ENCODE data around the gene ALKBH5.

ALKBH5 gene

GRCh38 chr17:18218756-18219415, 35.3 kb downstream of the ALKBH5 start:
- no peak for DNase-seq (ENCODE audit: low read depth, low spot score)

DNA sequence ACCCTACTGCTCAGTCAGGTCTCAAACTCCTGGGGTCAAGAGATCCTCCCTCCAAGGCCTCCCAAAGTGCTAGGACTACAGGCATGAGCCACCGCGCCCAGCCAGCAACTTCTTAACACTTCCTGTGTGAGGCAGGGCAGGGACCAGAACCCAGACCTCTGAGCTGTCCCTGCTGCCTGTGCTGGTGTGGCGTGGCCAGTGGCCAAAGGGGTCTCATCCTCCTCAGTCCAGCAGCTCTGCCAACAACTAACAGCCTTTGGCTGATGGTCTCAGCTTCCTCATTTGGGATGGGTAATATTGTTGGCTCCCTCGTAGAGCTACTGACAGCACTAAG, 40.4 kb downstream of the ALKBH5 start:
- no peak for DNase-seq (ENCODE audit: low read depth, low spot score)

GRCh38 chr17:18224387-18225120, 40.9 kb downstream of the ALKBH5 start:
- peak; percentile 94 for DNase-seq (ENCODE audit: low read depth, low spot score)

DNA sequence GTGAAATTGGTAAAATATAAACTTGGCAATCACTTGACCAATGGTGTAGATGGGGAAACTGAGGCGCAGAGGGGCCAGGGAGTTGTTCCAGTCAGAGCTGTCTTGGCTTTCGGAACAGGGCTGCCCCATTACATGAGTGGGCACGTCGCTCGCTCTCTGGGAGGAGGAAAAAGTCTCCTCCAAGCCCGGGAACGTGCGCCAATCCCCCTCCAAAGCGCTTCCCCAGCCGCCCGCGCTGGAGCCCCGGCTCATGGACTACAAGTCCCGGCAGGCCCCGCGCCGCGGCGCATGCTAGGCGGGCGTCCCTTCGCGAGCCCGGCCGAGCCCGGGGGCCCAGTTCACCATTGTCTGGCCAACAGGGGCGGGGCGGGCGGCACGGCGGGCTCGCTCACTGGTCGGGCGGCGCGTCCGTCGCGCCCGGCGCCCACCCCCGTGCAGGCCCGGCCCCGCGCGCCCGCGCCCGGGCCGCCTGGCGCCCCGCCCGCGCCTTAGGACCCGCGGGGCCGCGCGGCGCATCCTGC, 41.6 kb downstream of the ALKBH5 start, which contains the start of gene LLGL1:
Gene LLGL1, plus strand, starts transcription at position 515 of the 521 bp plus-strand sequence. CDS start 48 bp downstream, outside the sequence.
- no peak for DNase-seq (ENCODE audit: low read depth, low spot score)

GRCh38 chr17:18225642-18226283, 42.1 kb downstream of the ALKBH5 start:
- DNase-seq (ENCODE audit: low read depth, low spot score), result no peak

DNA sequence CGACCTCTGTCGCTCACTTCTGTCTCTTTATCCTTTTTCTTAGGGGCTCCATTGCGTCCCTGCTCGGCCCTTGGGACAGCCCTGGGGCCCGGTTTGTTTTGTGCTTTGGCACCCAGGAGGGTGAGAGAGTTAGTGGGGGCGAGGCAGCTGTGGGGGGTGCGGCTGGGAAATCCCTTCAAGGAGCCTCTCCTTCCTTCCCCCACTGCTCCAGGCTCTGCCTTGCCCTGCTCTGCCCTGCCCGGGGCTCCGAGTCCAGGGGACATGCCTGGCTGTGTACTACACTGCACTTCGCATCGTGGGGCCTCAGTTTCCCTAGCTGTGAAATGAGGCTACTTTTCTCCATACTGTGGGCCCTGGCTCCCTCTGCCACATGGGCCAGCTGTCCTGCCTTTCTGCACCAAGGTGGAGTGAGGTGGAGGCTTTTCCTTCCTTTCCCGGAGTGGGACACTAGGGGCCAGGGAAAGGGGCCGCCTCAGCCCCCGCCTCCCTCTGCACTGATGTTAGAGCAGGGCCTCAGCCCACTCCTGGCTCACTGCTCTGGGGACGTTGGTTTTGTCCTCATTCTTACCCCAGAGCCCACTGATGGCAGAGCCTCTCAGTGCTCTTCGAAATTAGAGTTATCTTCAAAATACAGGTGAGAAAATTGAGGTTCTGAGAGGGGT, 42.8 kb downstream of the ALKBH5 start:
- DNase-seq (ENCODE audit: low read depth, low spot score), result no peak

- no peak for DNase-seq (ENCODE audit: low read depth, low spot score)
Measured at GRCh38 chr17:18227635-18228034, 44.0 kb downstream of the ALKBH5 start.

- no peak for DNase-seq (ENCODE audit: low read depth, low spot score)
Measured at GRCh38 chr17:18228176-18228682, 44.6 kb downstream of the ALKBH5 start.

DNA sequence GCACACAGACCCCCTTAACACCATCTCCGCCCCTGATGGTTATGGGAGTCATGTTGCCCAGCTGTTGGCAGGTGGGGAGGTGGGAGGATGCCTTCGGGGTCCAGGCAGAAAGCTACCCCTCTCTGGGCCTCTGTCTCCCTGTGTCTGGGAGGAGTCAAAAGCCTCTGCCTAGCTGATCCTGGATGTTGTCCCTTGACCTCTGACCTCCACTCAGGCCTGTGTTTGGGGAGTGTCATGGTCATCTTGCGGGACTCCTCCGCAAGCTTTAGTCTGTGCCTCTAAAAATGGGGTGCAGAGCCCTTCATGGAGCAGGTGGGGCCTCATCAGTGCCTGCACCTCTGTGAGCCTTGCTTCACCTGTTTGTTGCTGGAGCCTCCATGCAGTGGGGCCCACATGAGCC, 45.6 kb downstream of the ALKBH5 start:
- no peak for DNase-seq (ENCODE audit: low read depth, low spot score)

DNA sequence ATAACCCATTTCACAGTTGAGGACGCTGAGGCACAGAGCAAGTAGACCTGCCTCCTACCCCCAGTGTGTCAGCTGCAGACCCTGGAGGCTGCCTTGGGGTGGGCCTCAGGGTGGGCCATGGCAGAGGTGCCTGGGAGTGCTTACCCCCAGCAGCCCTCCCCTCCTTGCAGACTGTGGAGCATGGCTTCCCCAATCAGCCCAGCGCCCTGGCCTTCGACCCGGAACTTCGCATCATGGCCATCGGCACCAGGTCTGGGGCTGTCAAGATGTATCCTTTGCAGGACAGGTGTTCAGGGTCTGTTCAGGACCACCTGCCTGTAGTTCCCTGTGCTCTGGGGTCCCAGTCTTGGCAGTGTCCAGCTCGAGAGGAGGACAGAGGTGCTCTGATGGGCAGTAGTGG, 46.1 kb downstream of the ALKBH5 start:
- DNase-seq (ENCODE audit: low read depth, low spot score), result no peak

GRCh38 chr17:18230288-18231141, 46.9 kb downstream of the ALKBH5 start:
- no peak for DNase-seq (ENCODE audit: low read depth, low spot score)

DNA sequence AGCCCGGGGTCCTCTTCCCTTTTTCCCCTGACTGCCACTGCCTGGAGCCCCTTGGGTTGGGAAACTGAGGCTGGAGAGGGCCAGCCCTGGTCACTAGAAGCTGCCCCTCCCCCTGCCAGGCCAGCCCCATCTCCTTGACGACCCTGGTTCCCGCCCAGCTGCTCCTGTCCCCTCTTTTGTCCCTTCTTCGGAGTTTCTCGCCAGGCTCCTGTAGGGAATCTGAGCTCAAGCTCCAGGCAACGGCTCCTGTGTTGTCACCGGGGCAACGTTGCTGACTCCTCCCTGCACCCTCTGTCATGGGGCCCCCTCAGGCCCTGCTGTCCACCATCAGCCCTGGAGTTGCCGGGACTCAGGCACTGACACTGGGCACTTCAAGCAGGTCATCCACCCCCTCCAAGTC, 47.5 kb downstream of the ALKBH5 start:
- no peak for DNase-seq (ENCODE audit: low read depth, low spot score)

DNA sequence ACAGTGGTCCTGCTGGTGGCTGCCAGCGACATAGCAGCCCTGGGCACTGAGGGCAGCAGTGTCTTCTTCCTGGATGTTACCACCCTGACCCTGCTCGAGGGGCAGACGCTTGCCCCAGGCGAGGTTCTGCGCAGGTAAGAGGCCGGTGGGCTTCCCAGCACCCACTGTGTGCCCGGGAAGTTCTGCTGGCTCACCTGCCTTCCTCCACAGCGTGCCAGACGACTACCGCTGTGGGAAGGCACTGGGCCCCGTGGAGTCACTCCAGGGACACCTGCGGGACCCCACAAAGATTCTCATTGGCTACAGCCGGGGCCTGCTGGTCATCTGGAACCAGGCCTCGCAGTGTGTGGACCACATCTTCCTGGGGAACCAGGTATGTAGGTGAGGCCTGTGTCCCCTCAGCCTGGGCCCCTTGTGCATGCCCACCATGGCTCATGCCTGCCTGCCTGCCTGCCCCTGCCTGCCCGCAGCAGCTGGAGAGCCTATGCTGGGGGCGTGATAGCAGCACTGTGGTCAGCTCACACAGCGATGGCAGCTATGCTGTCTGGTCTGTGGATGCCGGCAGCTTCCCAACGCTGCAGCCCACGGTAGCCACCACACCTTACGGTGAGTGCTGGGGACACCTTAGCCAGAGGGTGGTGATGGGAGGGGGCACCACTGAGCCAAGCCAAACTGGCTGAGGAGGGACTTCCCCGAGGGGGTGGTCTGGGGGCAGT, 50.3 kb downstream of the ALKBH5 start:
- DNase-seq (ENCODE audit: low read depth, low spot score), result no peak

GRCh38 chr17:18234853-18235380, 51.3 kb downstream of the ALKBH5 start:
- no peak for DNase-seq (ENCODE audit: low read depth, low spot score)

- DNase-seq (ENCODE audit: low read depth, low spot score), result no peak
Measured at GRCh38 chr17:18235743-18236256, 52.2 kb downstream of the ALKBH5 start.

DNA sequence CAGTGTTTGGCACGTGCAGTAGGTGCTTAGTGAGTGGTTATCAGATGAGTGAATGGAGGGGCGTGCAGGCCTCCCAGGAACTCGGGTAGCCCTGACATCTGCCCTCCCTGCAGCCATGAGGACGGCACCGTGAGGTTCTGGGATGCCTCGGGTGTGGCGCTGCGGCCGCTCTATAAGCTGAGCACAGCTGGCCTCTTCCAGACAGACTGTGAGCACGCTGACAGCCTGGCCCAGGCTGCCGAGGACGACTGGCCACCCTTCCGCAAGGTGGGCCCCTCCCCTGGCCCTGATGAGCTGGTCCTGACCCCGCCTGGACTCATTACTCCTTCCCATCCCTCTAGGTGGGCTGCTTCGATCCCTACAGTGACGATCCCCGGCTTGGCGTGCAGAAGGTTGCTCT, 52.9 kb downstream of the ALKBH5 start:
- no peak for DNase-seq (ENCODE audit: low read depth, low spot score)

DNA sequence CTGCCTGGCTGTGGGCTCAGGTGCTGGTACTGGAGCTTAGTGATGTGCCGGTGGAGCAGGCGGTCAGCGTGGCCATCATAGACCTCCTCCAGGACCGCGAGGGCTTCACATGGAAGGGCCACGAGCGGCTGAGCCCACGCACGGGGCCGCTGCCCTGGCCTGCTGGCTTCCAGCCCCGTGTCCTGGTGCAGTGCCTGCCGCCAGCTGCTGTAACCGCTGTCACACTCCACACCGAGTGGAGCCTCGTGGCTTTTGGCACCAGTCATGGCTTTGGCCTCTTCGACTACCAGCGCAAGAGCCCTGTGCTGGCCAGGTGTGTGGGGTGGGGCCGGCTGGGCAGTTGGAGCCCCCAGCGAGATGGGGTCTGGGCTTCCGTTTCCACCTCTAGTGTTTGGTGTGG, 53.8 kb downstream of the ALKBH5 start:
- DNase-seq (ENCODE audit: low read depth, low spot score), result no peak

GRCh38 chr17:18238299-18238698, 54.7 kb downstream of the ALKBH5 start:
- DNase-seq (ENCODE audit: low read depth, low spot score), result no peak

GRCh38 chr17:18240449-18240848, 56.8 kb downstream of the ALKBH5 start:
- DNase-seq (ENCODE audit: low read depth, low spot score), result no peak

All from iPS DF 19.7 (cell line).